ENCODE results near the gene MAD1L1.

The MAD1L1 gene

GRCh38 chr7:2098496-2098895, 134.2 kb downstream of the MAD1L1 start:
- H3K27ac ChIP-seq (ENCODE audit: poor library complexity, severe bottlenecking): no peak overlapping the region
- no peak for TF ChIP-seq CTCF (IDR thresholded peaks at IDR 0.05; ENCODE audit: poor library complexity, severe bottlenecking)
- no peak for DNase-seq (ENCODE audit: low spot score)

GRCh38 chr7:2098056-2098455, 134.7 kb downstream of the MAD1L1 start:
- Histone ChIP-seq H3K4me1 (ENCODE audit: insufficient read depth, poor library complexity, severe bottlenecking) (no peaks in the 10 kb centered on the region), H3K4me3 (ENCODE audit: severe bottlenecking) (no peak overlapping the region), H3K9me3 (ENCODE audit: severe bottlenecking) (no peaks in the 10 kb centered on the region), H3K27ac (ENCODE audit: poor library complexity, severe bottlenecking) (no peak overlapping the region), H3K27me3 (ENCODE audit: insufficient read depth, poor library complexity, severe bottlenecking) (no peaks in the 10 kb centered on the region), H3K36me3 (ENCODE audit: low read depth) (no peaks in the 10 kb centered on the region)
- ATAC-seq (ENCODE audit: low read depth) (no peak), DNase-seq (ENCODE audit: low spot score) (no peak)
- no peak for TF ChIP-seq CTCF (IDR thresholded peaks at IDR 0.05; ENCODE audit: poor library complexity, severe bottlenecking)

More at GRCh38 chr7:2098496-2098895, 134.2 kb downstream of the MAD1L1 start:
- Histone ChIP-seq H3K27me3 (ENCODE audit: insufficient read depth, poor library complexity, severe bottlenecking) (no peaks in the 10 kb centered on the region), H3K4me3 (ENCODE audit: severe bottlenecking) (no peak overlapping the region), H3K36me3 (ENCODE audit: low read depth) (no peaks in the 10 kb centered on the region), H3K9me3 (ENCODE audit: severe bottlenecking) (no peaks in the 10 kb centered on the region), H3K4me1 (ENCODE audit: insufficient read depth, poor library complexity, severe bottlenecking) (no peaks in the 10 kb centered on the region)
- no peak for ATAC-seq (ENCODE audit: low read depth)

- no peaks in the 10 kb centered on the region for H3K27me3 ChIP-seq (ENCODE audit: insufficient read depth, poor library complexity, severe bottlenecking)
- H3K27ac ChIP-seq (ENCODE audit: poor library complexity, severe bottlenecking): no peak overlapping the region
- H3K4me3 ChIP-seq (ENCODE audit: severe bottlenecking): no peak overlapping the region
- ATAC-seq (ENCODE audit: low read depth): no peak
- TF ChIP-seq CTCF (IDR thresholded peaks at IDR 0.05; ENCODE audit: poor library complexity, severe bottlenecking): no peak
- H3K9me3 ChIP-seq (ENCODE audit: severe bottlenecking): no peaks in the 10 kb centered on the region
- no peaks in the 10 kb centered on the region for H3K4me1 ChIP-seq (ENCODE audit: insufficient read depth, poor library complexity, severe bottlenecking)
- DNase-seq (ENCODE audit: low spot score): no peak
- no peaks in the 10 kb centered on the region for H3K36me3 ChIP-seq (ENCODE audit: low read depth)
Observed at GRCh38 chr7:2097492-2097891, 135.3 kb downstream of the MAD1L1 start.

- Histone ChIP-seq H3K4me1 (ENCODE audit: insufficient read depth, poor library complexity, severe bottlenecking) (no peaks in the 10 kb centered on the region), H3K9me3 (ENCODE audit: severe bottlenecking) (no peaks in the 10 kb centered on the region), H3K4me3 (ENCODE audit: severe bottlenecking) (no peak overlapping the region), H3K36me3 (ENCODE audit: low read depth) (no peaks in the 10 kb centered on the region), H3K27me3 (ENCODE audit: insufficient read depth, poor library complexity, severe bottlenecking) (no peaks in the 10 kb centered on the region), H3K27ac (ENCODE audit: poor library complexity, severe bottlenecking) (no peak overlapping the region)
- DNase-seq (ENCODE audit: low spot score) (no peak), ATAC-seq (ENCODE audit: low read depth) (no peak)
- no peak for TF ChIP-seq CTCF (IDR thresholded peaks at IDR 0.05; ENCODE audit: poor library complexity, severe bottlenecking)
Observed at GRCh38 chr7:2096692-2097387, 135.9 kb downstream of the MAD1L1 start.

- Histone ChIP-seq H3K27ac (ENCODE audit: poor library complexity, severe bottlenecking) (no peak overlapping the region), H3K27me3 (ENCODE audit: insufficient read depth, poor library complexity, severe bottlenecking) (no peaks in the 10 kb centered on the region), H3K4me1 (ENCODE audit: insufficient read depth, poor library complexity, severe bottlenecking) (no peaks in the 10 kb centered on the region), H3K4me3 (ENCODE audit: severe bottlenecking) (no peak overlapping the region), H3K9me3 (ENCODE audit: severe bottlenecking) (no peaks in the 10 kb centered on the region), H3K36me3 (ENCODE audit: low read depth) (no peaks in the 10 kb centered on the region)
- ATAC-seq (ENCODE audit: low read depth): no peak
- TF ChIP-seq CTCF (IDR thresholded peaks at IDR 0.05; ENCODE audit: poor library complexity, severe bottlenecking): no peak
- DNase-seq (ENCODE audit: low spot score): no peak
Observed at GRCh38 chr7:2095436-2095835, 137.3 kb downstream of the MAD1L1 start.

All from RWPE2 (cell line).